HepG2 (cell line): ENCODE measurements around the gene RANBP17.

Source experiments
- CEBPB ChIP-seq: IDR thresholded peaks from 2 replicates; pipeline ENCODE4 v1.6.1; 2011; ENCODE audit warnings: low read depth, low read length, improper control_type of control experiment, borderline replicate concordance
- FOXK2 ChIP-seq: fragments of 450-650 bp; IDR thresholded peaks from 2 replicates; pipeline ENCODE4 v1.6.1; 2016
- GABPB1 ChIP-seq: IDR thresholded peaks from 2 replicates; pipeline ENCODE4 v1.6.1; 2016; ENCODE audit warnings: mild to moderate bottlenecking, missing genetic modification reagents, moderate library complexity, missing compliant biosample characterization
- ISX ChIP-seq: sonication (generic); formaldehyde crosslinking; conservative IDR thresholded peaks from 2 replicates; pipeline ENCODE4 v1.5.0; 2020; ENCODE audit warnings: missing genetic modification reagents
- MXI1 ChIP-seq: IDR thresholded peaks from 3 replicates; pipeline ENCODE4 v1.6.1; 2012; ENCODE audit warnings: low read depth, low read length, inconsistent platforms, borderline replicate concordance
- POLR2AphosphoS5 ChIP-seq: IDR thresholded peaks from 2 replicates; pipeline ENCODE4 v1.6.1; 2012; ENCODE audit warnings: low read depth, low read length
- PTBP1 ChIP-seq: fragments of 200-400 bp; formaldehyde crosslinking; IDR thresholded peaks from 2 replicates; pipeline ENCODE4 v1.6.1; 2018; ENCODE audit warnings: low read length, low read depth; ENCODE audit not compliant: poor library complexity, severe bottlenecking
- ZBTB42 ChIP-seq: sonication (generic); formaldehyde crosslinking; IDR thresholded peaks from 2 replicates; pipeline ENCODE4 v1.5.0; 2020; ENCODE audit warnings: mild to moderate bottlenecking, missing genetic modification reagents
- ZFP36 ChIP-seq: fragments of 150-350 bp; IDR thresholded peaks from 2 replicates; pipeline ENCODE4 v1.6.1; 2018; ENCODE audit warnings: borderline replicate concordance, low read length, low read depth; ENCODE audit not compliant: partially characterized antibody
- ZNF460 ChIP-seq: sonication (generic); formaldehyde crosslinking; IDR thresholded peaks from 2 replicates; pipeline ENCODE4 v1.5.1; 2020; ENCODE audit warnings: missing genetic modification reagents, mild to moderate bottlenecking, borderline replicate concordance
- ZNF816 ChIP-seq: sonication (generic); formaldehyde crosslinking; IDR thresholded peaks from 2 replicates; pipeline ENCODE4 v1.8.0; 2022; ENCODE audit warnings: missing genetic modification reagents, mild to moderate bottlenecking, borderline replicate concordance
- ZSCAN9 ChIP-seq: IDR thresholded peaks from 2 replicates; pipeline ENCODE4 v1.6.1; 2016; ENCODE audit warnings: borderline replicate concordance
- TF ChIP-seq, protein P1 (sequence below): sonication (generic); formaldehyde crosslinking; IDR thresholded peaks from 2 replicates; pipeline ENCODE4 v1.4.0; 2020; ENCODE audit warnings: missing genetic modification reagents, mild to moderate bottlenecking, borderline replicate concordance

DNA sequence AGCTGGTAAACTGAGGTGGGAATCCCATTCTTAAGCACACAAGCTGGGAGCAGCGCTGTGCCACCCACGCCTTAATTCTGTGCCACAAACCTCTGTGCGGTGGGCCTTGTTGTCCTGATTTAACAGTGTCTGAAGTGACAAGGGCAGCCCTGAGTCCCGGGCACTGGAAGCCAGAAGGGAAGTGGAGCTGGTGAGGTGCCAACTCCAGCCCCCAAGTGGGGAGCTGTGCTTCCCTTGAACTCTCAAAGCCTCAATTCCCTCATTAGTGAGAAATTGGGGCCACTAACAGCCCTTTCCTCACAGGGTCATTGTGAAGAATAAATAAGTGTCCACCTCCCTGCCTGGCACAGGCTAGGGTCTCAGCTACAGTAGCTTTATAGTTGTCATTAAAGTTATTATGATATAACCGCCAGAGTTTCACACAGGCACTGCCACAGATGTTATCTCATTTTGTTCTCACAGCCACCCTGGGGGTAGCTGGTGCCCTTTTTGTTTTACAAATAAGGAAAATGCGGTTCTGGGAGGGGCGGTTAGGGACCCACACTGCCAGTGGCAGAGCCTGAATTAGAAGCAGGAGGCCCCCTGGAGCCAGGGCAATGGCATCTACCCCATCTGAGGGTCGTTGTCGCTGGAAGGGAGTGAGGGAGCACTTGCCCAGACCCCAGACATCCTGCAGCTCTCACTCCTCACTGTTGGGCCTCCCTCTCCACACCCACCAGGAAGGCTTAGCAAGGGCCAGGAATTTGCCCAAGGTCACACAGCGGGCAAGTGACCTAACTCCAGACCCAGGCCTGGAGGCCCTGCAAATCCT is 445.2 kb downstream of the RANBP17 start:
- TF ChIP-seq PTBP1 (no peak), MXI1 (no peak), POLR2AphosphoS5 (no peak), ZFP36 (no peak), FOXK2 (no peak), CEBPB (no peak), ZSCAN9 (no peak), ISX (CRISPR knock-in tag) (no peak), ZNF816 (CRISPR knock-in tag) (no peak), GABPB1 (CRISPR knock-in tag) (no peak), ZNF460 (CRISPR knock-in tag) (no peak), ZBTB42 (CRISPR knock-in tag) (no peak)
- TF ChIP-seq, protein P1, sequence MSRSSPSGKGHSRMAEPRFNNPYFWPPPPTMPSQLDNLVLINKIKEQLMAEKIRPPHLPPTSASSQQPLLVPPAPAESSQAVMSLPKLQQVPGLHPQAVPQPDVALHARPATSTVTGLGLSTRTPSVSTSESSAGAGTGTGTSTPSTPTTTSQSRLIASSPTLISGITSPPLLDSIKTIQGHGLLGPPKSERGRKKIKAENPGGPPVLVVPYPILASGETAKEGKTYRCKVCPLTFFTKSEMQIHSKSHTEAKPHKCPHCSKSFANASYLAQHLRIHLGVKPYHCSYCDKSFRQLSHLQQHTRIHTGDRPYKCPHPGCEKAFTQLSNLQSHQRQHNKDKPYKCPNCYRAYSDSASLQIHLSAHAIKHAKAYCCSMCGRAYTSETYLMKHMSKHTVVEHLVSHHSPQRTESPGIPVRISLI = no peak
